Prostate gland (tissue), 2 donors: ENCODE results near the gene TRPV5.

ENCODE experiments used
- POLR2A ChIP-seq: fragments of 450-650 bp; IDR thresholded peaks from one replicate; pipeline ENCODE4 v1.6.1; 2016; ENCODE audit warnings: antibody characterized with exemption, mild to moderate bottlenecking
- POLR2AphosphoS5 ChIP-seq: sonication (generic); formaldehyde crosslinking; IDR thresholded peaks from one replicate; pipeline ENCODE4 v1.6.1; 2017; ENCODE audit warnings: antibody characterized with exemption
- TF ChIP-seq, protein P1 (sequence below), 4 experiments: fragments of 200-600 bp in 2 of 4; fragments of 450-650 bp in 2 of 4; sonication (generic) in 2 of 4; IDR thresholded peaks; 1 replicate in 3 of 4; 2 replicates in 1 of 4; pipeline ENCODE4 v1.5.1; 2016 to 2019; ENCODE audit warnings: antibody characterized with exemption in 4 of 4, mild to moderate bottlenecking in 2 of 4, moderate library complexity in 2 of 4

DNA sequence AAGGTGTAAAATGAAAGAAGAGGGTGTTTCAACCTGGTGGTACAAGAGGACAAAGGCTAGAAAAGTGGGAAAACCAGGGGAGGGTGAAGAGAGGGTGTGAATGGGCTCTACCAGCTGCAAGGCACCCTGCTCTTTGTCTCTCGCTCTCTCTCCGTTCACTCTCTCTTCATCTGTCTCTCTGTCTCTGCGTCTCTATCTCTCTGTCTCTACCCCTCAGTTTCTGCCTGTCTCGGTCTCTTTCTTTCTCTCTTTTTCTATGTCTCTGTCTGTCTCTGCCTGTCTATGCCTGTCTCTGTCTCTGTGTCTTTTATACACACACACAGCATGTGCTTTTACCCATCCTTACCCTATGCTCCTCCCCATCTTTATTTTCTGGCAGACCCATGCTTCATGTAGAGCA, 5.1 kb upstream of the TRPV5 start:
- TF ChIP-seq, protein P1, sequence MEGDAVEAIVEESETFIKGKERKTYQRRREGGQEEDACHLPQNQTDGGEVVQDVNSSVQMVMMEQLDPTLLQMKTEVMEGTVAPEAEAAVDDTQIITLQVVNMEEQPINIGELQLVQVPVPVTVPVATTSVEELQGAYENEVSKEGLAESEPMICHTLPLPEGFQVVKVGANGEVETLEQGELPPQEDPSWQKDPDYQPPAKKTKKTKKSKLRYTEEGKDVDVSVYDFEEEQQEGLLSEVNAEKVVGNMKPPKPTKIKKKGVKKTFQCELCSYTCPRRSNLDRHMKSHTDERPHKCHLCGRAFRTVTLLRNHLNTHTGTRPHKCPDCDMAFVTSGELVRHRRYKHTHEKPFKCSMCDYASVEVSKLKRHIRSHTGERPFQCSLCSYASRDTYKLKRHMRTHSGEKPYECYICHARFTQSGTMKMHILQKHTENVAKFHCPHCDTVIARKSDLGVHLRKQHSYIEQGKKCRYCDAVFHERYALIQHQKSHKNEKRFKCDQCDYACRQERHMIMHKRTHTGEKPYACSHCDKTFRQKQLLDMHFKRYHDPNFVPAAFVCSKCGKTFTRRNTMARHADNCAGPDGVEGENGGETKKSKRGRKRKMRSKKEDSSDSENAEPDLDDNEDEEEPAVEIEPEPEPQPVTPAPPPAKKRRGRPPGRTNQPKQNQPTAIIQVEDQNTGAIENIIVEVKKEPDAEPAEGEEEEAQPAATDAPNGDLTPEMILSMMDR (IDR thresholded peaks at IDR 0.05), result no peak
- no peak for TF ChIP-seq POLR2AphosphoS5
- no peak for TF ChIP-seq POLR2A
